HG03354 (cell line): Measurements from ENCODE around the gene NANS.
A peak's percentile ranks its signal among the peaks of the same experiment; 100 is the strongest.

ENCODE experiments used
- ATAC-seq: cut with Tn5 transposase; IDR thresholded peaks from one replicate; pipeline ENCODE4 v1.9.1; 2021; ENCODE audit warnings: mild to moderate bottlenecking; ENCODE audit not compliant: unreplicated experiment, poor library complexity, severe bottlenecking

NANS gene

DNA sequence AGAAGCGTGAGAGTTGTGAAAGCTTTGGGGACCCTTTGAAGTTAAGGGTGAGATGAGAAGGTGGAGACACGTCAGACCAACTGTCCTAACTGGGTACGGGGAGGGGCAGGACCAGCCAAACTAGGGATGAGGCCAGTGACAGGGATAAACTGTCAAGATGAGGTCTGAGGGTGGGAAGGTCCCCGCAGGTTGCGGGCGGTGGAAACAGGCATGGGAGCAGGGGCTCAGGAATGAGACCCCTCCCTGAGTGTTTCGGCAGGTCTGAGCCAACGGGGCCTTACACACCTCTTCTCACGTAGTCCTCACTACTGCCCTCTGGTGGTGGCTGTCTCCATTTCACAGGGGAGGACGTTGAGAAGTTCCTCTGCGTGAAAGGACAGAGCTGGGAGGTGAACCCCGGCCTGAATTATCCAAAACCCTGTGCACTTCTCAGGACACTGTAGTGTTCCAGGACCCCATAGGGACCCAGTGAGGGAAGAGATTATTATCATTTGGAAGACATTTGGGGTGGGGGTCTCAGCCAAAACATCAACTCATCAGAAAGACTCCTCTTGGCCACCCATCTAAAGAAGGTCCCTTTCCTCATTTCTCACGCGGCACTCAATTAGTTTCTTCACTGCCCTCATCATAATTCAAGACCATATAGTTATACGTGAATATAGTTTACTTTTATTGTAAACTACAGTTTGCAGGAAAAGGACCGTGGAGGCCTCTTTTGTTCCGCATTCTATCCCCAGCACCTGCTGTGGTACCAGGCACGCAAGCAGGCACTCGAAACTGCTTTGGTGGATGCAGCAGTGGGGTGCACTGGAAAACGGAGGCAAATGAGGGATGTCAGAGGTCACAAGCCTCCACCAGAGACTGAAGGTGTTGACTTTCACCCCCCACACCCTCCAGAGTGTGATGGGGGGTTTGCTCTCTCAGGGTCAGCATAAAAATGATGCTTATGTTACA, 21.7 kb upstream of the NANS start:
- peak; percentile 72 for ATAC-seq

DNA sequence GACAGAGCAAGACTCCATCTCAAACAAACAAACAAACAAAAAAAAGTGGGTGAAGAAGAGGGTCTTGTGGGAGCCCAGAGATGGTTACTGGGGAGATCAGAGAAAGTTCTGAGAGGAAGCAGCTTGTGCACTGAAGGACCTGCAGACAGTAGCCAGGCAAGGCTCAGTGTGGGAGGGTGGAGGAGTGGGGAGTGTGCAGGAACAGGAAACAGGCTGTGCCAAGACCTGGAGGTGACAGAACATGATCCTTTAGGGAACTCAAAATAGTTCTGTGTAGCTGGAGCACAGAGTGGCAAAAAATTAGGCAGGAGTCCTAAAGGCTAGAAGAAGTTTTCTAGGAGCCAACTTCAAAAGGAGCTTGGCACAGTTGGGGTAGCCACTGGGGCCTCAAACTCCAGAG, 19.2 kb upstream of the NANS start:
- ATAC-seq = no peak

DNA sequence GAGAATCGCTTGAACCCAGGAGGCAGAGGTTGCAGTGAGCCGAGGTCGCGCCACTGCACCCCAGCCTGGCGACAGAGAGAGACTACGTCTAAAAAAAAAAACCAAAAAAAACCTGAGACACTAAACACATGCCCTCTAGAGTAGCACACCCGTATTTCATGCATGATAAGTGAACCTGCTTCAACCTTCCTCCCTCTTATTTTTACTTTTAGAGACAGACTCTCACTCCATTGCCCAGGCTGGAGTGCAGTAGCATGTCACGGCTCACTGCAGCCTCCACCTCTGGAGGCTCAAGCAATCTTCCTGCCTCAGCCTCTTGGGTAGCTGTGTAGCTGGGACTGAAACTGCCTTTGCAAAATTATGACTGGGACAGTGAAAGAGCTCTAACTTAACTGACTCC, 17.6 kb upstream of the NANS start:
- peak; percentile 61 for ATAC-seq

DNA sequence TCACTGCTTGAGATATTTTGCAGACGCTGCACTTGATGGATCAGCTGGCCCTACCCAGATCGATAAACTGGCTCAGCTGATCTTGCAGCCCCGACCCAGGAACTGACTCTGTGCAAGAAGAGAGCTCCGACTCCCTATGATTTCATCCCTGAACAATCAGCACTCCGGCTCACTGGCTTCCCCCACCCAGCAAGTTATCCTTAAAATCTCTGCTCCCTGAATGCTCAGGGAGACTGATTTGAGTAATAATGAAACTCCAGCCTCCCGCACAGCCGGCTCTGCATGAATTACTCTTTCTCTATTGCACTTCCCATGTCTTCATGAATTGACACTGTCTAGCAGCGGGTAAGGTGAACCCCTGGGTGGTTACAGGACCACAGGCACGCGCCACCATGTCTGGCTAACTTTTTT, 16.9 kb upstream of the NANS start:
- ATAC-seq = no peak

DNA sequence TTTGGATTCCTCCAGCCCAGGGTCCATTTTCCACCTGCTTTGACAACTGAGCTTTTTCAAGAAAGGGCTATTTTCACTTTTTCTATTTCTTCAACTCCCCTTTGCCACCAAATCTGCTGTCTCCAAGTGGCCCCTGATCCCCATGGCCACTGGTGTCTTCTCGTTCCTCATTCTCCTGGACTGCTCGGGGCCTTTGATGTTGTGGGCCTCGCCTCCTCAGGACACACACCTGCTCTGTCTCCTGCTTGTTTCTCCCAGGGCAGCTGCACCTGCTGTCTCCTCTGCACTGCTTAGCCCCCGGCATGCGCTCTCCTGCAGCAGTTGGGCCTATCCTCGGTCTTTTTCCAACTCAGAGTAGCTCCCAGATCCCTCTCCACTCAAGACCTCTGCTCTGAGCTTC, 16.3 kb upstream of the NANS start:
- ATAC-seq = no peak

DNA sequence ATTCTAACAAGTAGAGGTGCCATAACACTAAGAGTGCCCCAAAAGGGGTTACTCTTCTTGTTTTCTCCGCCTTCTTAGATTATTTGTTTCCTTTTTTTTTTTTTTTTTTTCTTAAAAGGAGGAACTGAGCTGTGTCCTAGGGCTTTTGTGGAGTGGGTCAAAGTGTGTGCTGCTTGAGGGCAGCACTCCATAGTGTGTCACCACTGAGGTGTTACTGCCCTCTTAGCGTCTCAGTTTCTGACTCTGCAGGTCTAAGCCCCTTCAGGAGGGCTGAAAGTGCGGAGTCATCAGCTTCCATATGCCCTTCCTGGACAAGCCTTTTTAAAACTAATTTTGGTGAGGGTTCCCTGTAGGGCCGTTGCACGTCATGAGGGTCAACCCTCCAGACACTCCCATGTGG, 12.6 kb upstream of the NANS start:
- no peak for ATAC-seq

DNA sequence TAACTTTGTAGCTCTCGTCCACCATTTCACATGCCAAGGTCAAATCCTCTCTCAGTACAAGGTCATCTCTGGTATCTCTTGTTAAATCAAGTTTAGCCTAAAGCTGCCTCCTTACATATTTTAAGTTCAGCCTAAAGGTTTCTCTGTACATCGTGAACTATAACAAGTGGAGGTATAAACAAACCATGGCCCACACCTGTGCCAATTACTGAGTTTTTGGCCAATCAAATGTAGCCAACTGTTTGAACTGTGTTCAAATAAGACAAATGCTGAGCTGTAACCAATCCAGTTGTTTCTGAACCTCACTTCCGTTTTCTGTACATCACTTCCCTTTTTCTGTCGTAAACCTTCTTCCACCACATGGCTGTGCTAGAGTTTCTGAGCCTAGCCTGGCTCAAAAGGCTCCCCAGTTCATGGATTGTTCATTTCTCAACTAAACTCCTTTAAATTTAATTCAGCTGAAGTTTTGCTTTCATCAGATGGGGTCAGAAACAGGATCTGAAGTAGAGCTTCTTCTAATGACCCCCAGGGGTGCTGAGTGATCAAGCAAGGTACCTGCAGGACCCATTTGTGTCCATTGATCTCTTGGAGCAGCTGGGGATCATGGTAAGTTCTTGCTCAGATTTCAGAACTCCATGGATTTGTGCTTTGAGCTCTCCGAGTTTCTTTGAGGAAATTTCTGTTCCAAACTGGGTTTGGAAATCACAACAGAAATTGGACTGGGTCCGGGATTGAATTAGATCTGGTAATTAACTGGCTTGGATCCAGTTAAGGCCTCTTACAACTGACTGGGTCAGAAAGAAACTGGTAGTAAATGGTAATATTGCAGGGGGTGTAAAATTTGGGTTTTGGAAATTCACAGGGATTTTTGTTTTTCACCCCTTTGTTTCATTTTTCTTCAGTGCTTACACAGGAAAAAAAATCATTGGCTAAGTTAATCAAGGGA, 11.0 kb upstream of the NANS start:
- ATAC-seq = peak; percentile 91

DNA sequence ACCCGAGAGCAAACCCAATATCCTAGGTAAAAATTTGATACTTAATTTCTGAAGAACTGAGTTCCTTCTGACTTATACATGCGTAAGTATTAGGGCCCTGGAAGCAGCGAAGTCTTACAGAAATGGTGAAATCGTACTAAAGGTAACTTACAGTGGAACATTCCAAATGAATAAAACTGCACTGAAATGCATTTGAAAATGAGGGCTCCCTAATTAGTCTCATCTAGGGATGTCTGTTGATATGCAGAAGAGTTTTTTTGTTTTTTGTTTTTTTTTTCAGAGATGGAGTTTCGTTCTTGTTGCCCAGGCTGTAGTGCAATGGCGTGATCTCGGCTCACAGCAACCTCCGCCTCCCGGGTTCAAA, 10.4 kb upstream of the NANS start:
- ATAC-seq = no peak

DNA sequence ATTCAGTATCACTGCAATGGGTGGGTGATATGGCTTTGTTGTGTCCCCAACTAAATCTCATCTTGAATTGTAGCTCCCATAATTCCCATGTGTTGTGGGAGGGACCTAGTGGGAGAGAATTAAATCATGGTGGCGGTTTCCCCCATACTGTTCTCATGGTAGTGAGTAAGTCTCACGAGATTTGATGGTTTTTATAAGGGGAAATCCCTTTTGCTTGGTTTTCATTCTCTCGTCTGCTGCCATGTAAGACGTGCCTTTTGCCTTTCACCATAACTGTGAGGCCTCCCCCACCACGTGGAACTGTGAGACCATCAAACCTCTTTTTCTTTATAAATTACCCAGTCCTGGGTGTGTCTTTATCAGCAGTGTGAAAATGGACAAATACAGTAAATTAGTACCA, 9.5 kb upstream of the NANS start:
- ATAC-seq = no peak

DNA sequence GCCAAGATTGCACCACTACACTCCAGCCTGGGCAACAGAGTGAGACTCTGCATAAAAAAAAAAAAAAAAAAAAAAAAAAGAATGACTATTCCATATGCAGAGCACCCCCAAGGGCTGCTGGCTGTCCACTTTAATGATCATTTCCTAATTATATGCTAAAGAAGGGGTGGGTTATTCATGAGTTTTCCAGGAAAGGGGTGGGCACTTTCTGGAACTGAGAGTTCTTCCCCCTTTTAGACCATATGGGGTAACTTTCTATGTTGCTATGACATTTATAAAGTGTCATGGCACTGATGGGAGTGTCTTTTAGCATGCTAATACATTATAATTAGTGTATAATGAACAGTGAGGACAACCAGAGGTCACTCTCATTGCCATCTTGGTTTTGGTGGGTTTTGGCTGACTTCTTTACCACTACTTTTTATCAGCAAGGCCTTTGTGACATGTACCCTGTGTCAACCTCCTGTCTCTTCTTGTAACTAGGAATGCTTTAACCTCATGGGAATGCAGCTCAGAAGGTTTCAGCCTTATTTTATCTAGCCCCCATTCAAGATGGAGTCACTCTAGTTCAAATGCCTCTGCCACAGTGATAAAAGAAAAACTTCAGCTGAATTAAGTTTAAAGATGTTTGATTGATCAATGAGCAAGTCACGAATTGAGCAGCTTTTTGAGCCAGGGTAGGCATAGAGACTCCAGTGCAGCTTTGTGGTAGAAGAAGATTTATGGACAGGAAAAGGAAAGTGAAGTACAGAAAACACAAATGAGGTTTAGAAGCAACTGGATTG, 7.1 kb upstream of the NANS start:
- ATAC-seq = no peak

DNA sequence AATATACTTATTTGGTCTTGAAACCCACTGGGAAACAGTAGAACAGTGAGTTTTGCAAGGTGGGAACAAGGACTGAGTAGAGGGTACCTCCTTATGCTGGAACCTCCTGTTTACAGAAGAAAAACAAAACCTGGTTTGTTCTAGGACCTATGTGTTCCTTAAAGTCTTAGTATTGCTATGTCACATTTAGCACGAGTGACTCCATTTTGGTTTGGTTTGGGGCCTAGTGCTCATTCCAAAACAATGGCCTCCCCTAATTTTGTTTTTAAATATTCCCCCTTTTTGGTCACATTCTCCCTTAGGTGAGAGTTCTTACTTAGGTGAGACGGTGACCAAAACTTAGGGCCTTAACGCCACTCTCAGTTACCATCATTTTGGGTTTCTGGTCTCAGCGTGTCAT, 6.2 kb upstream of the NANS start:
- no peak for ATAC-seq

DNA sequence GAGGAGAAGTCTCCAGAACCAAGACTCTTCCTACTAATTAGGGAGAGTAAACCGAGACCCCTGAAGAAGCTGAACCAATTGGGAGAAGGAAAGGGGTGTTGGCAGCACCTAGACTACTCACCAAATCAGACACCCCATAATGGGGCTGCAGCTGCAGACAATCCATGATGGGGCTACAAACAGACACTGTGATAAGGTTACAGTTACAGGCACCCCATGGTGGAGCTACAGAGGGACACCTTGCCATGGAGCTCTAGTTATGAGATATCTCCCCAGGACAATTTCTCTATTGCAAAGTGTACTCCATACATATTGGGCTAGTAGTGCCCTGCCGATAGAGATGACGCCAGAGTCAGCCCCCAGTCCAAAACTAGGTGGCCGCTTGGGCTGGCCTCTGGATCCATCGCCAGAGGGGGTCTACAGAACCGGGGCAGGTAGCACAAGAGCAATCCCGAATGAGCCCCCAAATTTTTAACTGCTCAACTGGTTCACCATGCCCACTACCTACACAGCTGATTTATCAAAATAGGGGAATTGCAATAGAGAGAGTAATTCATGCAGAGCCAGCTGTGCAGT, 2.1 kb upstream of the NANS start:
- ATAC-seq = no peak

DNA sequence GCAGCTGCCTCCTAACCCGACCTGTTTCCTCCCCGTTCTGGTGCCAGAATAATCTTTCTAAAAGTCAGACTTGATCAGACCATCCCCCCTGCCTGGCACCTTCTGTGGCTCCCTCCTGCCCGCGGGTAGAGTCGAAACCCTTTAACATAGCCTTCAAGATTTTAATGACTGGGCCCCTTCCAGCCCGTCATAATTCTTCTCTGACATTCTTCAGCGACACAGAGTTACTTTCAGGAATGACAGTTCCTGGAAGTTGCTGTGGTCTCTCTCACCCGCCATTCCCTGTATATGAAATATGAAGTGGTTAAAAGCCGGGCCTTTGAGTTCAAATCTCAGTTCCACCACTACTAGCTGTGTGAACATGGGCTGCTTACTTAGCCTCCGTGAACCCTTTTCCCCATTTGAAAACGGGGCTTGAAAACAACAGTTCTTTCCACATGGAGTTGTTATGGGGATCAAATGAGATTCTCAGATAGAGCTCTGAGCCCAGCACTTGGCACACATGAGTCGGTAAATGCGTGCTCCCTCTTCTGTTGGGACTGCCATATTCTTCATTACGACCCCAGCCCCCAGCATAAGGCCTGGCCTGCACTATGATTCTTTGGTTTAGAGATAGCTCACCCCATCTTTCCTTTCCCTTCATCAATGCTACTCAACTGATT, 737 bp downstream of the NANS start:
- no peak for ATAC-seq

DNA sequence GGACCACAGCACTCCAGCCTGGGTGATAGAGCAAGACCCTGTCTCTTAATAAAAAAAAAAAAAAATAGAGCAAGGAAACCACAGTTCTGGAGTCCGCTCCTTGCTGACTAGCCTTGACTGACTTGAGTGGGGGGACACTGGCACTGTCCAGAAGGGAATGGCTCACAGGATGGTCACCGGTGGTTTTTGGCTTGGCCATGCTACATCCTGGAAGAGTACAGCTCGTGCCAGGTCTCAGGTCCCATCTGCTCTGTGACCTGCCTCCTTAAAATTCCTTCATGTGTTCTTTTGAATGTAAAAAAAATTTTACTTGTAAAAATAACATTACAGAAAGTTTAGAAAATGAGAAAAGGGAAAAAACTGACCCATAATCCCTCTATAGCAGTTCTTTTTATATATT, 5.6 kb downstream of the NANS start:
- ATAC-seq = no peak

DNA sequence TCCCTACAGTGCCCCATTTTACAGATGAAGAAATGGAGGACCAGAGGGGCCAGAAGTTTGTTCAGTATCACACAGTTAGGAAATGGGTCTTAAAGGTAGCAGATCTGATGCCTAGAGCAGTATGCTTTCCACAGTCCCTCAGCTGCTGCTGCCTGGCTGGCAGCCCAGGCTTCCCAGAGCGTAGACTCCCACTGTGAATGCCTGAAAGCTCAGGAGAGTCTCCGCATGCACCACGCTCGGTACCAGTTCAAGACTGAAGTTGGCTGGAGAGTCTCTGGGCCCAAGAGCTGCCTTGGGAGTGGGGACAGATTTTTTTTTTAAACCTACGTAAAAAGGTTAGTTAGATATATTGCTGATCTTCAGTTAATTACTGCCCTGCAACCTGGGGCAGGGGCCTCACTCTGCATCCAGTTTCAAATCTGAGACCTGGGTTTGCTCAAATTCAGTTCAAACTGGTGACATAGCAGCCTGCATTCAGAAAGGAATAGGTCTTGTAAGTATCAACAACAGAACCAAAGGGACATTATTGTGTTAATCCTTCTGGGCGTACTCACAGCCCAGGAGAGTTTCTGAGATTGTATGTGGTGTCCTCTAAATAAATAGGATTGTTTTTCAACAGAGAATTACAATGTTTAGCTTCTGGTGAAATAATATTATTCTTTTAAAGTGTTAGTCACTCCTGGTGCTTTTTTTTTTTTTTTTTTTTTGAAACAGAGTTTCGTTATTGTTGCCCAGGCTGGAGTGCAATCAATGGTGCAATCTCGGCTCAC, 8.3 kb downstream of the NANS start:
- no peak for ATAC-seq

DNA sequence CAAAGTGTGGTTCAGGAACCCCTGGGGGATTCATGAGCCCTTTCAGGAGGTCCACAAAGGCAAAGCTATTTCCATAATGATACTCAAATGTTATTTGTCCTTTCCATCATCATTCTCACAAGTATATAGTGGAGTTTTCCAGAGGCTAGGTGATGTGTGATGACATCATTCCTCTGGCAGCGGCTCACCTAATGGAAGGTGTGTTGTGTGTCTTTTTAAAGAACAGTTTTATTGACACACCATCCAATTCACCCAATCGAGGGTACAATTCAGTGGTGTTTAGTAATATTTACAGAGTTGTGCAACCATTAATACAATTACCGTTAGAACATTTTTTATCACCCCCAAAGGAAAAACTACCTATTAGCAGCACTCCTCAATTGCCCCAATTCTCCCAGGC, 9.7 kb downstream of the NANS start:
- ATAC-seq = no peak

DNA sequence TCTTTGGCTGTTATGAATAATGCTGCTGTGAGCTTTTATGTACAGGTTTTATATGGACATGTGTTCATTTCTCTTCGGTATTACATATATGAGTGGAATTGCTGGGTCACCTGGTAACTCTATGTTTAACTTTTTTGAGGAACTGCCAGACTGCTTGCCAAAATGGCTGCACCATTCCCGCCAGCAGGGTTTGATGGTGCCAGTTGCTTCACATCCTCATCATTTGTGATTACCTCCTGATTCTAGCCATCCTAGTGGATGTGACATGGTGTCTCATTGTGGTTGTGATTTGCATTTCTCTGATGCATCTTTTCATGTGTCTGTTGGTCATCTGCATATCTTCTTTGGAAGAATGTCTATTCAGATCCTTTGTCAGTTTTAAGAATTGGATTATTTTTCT, 10.7 kb downstream of the NANS start:
- ATAC-seq = no peak

DNA sequence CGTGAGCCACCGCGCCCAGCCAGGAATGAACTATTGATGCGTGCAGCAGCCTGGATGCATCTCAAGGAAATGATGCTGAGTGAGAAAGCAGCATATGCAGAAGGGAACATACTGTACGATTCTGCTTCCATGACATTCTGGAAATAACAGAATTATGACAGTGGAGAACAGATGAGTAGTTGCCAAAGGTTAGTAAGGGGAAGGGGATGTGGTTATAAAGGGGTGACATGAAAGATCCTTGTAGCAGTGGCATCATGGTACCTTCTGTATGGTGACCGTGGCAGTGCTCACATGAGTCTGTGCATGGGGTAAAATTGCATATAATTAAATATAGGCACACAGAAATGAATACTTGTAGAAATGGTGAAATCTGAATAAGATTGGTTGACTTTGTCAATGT, 13.0 kb downstream of the NANS start:
- ATAC-seq = no peak

DNA sequence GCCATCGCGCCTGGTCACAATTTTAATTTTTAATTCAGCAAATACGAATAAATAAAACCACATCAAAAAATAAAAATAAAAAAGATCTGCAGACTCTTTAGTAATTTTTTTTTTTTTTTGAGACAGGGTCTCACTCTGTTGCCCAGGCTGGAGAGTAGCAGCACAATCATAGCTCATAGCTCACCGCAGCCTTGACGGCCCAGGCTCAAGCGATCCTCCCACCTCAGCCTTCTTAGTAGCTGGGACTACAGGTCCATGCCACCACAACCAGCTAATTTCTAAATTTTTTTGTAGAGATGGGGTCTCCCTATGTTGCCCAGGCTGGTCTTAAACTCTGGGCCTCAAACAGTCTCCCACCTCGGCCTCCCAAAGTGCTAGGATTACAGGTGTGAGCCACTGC, 14.2 kb downstream of the NANS start:
- no peak for ATAC-seq
